Caco-2 (cell line): ENCODE data around the gene ATP5F1C. TPM values are rescaled to one million over a fixed set of nuclear protein-coding genes. Genes with fewer than 3 reads are reported as not detected.
A peak's percentile ranks its signal among the peaks of the same experiment; 100 is the strongest.

Experiments
- BruUV-seq: library from RNA; stranded (reverse); fragments of 400-500 nt; replicated peaks from 2 replicates; lab custom pipeline; 2021; lab: Mats Ljungman, UMichigan
- CTCF ChIA-PET: fragments of 300-600 bp; sonication (Branson Sonifier 250); formaldehyde crosslinking; loops from one replicate; lab custom pipeline; 2022; ENCODE audit warnings: antibody characterized with exemption; lab: Charles Lee
- POLR2A ChIA-PET: fragments of 300-600 bp; sonication (Branson Sonifier 250); formaldehyde crosslinking; loops from one replicate; lab custom pipeline; 2022; ENCODE audit warnings: antibody characterized with exemption; lab: Charles Lee
- DNase-seq, 2 experiments: peaks; one replicate each; pipeline versions ENCODE4 v3.0.0 to v3.0.0-alpha.2; 2020 to 2022
- H3K27me3 ChIP-seq: replicated peaks from 2 replicates; pipeline ENCODE4 v1.6.0; 2011; ENCODE audit warnings: low read length; ENCODE audit not compliant: control insufficient read depth, insufficient read depth
- H3K36me3 ChIP-seq: 2 replicates; pipeline ENCODE4 v1.5.1; 2011; ENCODE audit warnings: low read length; ENCODE audit not compliant: control insufficient read depth, insufficient read depth
- H3K4me1 ChIP-seq: fragments of 250-450 bp; sonication (Bioruptor Pico); 2 replicates; pipeline ENCODE4 v1.5.1; 2020; ENCODE audit warnings: mild to moderate bottlenecking
- H3K4me3 ChIP-seq: 2 replicates; pipeline ENCODE4 v1.5.1; 2011; ENCODE audit warnings: low read depth, mild to moderate bottlenecking, control low read depth, low read length
- H3K9me3 ChIP-seq: fragments of 250-450 bp; sonication (Bioruptor Pico); 2 replicates; pipeline ENCODE4 v1.5.1; 2020; ENCODE audit warnings: mild to moderate bottlenecking, moderate library complexity
- H3K27ac Mint-ChIP-seq: one replicate; pipeline ENCODE4 v1.8.0; 2022; ENCODE audit warnings: mixed read lengths; ENCODE audit not compliant: unreplicated experiment
- H3K27me3 Mint-ChIP-seq: one replicate; pipeline ENCODE4 v1.8.0; 2022; ENCODE audit warnings: mixed read lengths; ENCODE audit not compliant: insufficient read depth, unreplicated experiment
- H3K36me3 Mint-ChIP-seq: one replicate; pipeline ENCODE4 v1.8.0; 2022; ENCODE audit warnings: mild to moderate bottlenecking, mixed read lengths; ENCODE audit not compliant: insufficient read depth, unreplicated experiment
- H3K4me1 Mint-ChIP-seq: one replicate; pipeline ENCODE4 v1.8.0; 2022; ENCODE audit warnings: low read depth, mixed read lengths; ENCODE audit not compliant: unreplicated experiment
- H3K4me3 Mint-ChIP-seq: one replicate; pipeline ENCODE4 v1.8.0; 2022; ENCODE audit warnings: mild to moderate bottlenecking, moderate library complexity, mixed read lengths; ENCODE audit not compliant: unreplicated experiment
- H3K9me3 Mint-ChIP-seq: one replicate; pipeline ENCODE4 v1.8.0; 2022; ENCODE audit warnings: mixed read lengths; ENCODE audit not compliant: unreplicated experiment
- CTCF ChIP-seq, 2 experiments: fragments of 200-600 bp in 1 of 2; IDR thresholded peaks; 1 replicate in 1 of 2; 2 replicates in 1 of 2; pipeline versions ENCODE4 v1.5.1 to v1.8.0; 2011 to 2022; ENCODE audit warnings: antibody characterized with exemption in 1 of 2, control low read depth in 1 of 2, inconsistent platforms in 1 of 2, low read depth in 1 of 2, low read length in 1 of 2, mild to moderate bottlenecking in 1 of 2, moderate library complexity in 1 of 2; ENCODE audit not compliant: insufficient read depth in 1 of 2, severe bottlenecking in 1 of 2, unreplicated experiment in 1 of 2
- intact Hi-C: fragments of 100-400 bp; cut with micrococcal nuclease; formaldehyde crosslinking; loops from one replicate; pipeline ENCODE4 v1.10.0; 2022; ENCODE audit not compliant: unreplicated experiment
- total RNA-seq: library from RNA; stranded (reverse); gene quantifications from 2 replicates; pipeline ENCODE4 v1.2.3, GENCODE V29; 2022

Gene ATP5F1C
- total RNA-seq, 1 experiment from 2014 or later, result 568 TPM

GRCh38 chr10:7846591-7846990 lies 58.6 kb downstream of the ATP5F1C start:
- CTCF ChIA-PET, result no interaction called here
- Histone ChIP-seq H3K4me1 (no peaks in the 10 kb centered on the region), H3K36me3 (no peaks in the 10 kb centered on the region; the same call in 1 of the 2 replicates), H3K9me3 (no peaks in the 10 kb centered on the region), H3K27me3 (no peaks in the 10 kb centered on the region), H3K4me3 (no peak overlapping the region)
- Mint-ChIP-seq H3K36me3 (peaks cover 16% of the 10 kb centered on the region), H3K4me3 (no peak overlapping the region), H3K4me1 (peaks cover 9% of the 10 kb centered on the region), H3K27me3 (no peaks in the 10 kb centered on the region), H3K9me3 (no peaks in the 10 kb centered on the region), H3K27ac (no peak overlapping the region)
- POLR2A ChIA-PET, result no interaction called here
- no peak for DNase-seq
- no TSS peak for BruUV-seq
- no peak for TF ChIP-seq CTCF (IDR thresholded peaks at IDR 0.05; ENCODE audit: insufficient read depth in 1 of 2, low read depth in 1 of 2, low read length in 1 of 2, severe bottlenecking in 1 of 2, unreplicated experiment in 1 of 2)
- intact Hi-C loops, result no loop called here

DNA sequence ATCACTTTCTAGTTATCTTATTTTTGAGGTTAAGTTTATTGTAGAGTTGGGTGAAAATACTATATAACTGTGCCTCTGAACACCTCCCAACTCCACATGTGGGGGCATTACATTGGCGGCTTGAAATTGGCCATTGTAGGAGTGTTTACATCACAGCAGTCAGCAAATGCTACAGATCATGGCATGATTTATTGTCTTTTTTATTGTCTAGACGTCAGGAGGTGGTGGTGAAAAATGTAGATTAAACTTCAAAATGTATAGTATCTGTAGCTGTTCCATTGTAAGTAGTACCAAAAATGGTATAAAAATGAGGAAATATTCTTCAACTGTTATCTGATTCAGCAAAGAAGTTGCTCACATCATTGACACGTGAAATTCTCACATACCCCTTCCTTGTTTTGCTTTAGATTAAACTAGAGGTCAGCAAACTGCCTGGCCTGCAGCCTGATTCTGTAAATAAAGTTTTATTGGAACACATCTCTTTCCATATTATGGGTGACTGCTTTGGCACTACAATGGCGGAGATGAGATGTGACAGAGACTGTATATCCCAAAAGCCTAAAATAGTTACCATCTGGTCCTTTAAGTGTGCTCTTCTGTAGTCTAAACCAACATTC lies 65.4 kb downstream of the ATP5F1C start:
- POLR2A ChIA-PET, result no interaction called here
- BruUV-seq, result no TSS peak
- H3K36me3 Mint-ChIP-seq, result peaks cover 27% of the 10 kb centered on the region
- Histone ChIP-seq H3K4me1 (peaks cover 62% of the 10 kb centered on the region), H3K9me3 (peaks cover 12% of the 10 kb centered on the region), H3K4me3 (no peak overlapping the region), H3K27me3 (no peaks in the 10 kb centered on the region), H3K36me3 (no peaks in the 10 kb centered on the region; the same call in 1 of the 2 replicates)
- H3K4me3 Mint-ChIP-seq, result no peak overlapping the region
- H3K4me1 Mint-ChIP-seq, result peaks cover 58% of the 10 kb centered on the region
- intact Hi-C loops, result no loop called here
- peak overlapping the region; percentile 98 for H3K27ac Mint-ChIP-seq
- DNase-seq, result no peak
- H3K27me3 Mint-ChIP-seq, result no peaks in the 10 kb centered on the region
- TF ChIP-seq CTCF (IDR thresholded peaks at IDR 0.05; ENCODE audit: insufficient read depth in 1 of 2, low read depth in 1 of 2, low read length in 1 of 2, severe bottlenecking in 1 of 2, unreplicated experiment in 1 of 2), result no peak
- CTCF ChIA-PET, result no interaction called here
- peaks cover 20% of the 10 kb centered on the region for H3K9me3 Mint-ChIP-seq

- Histone ChIP-seq H3K36me3 (no peaks in the 10 kb centered on the region; the same call in 1 of the 2 replicates), H3K4me3 (no peak overlapping the region), H3K27me3 (no peaks in the 10 kb centered on the region), H3K9me3 (peaks cover 12% of the 10 kb centered on the region), H3K4me1 (peaks cover 64% of the 10 kb centered on the region)
- intact Hi-C loops, result loop anchor here (2.0 kb wide), 1 partner anchor 65 kb away; the partner anchor contains the start of gene ATP5F1C
- H3K36me3 Mint-ChIP-seq, result peaks cover 27% of the 10 kb centered on the region
- BruUV-seq, result no TSS peak
- peaks cover 20% of the 10 kb centered on the region for H3K9me3 Mint-ChIP-seq
- peak overlapping the region; percentile 98 for H3K27ac Mint-ChIP-seq
- H3K4me3 Mint-ChIP-seq, result peak overlapping the region; percentile 4
- H3K27me3 Mint-ChIP-seq, result no peaks in the 10 kb centered on the region
- no peak for TF ChIP-seq CTCF (IDR thresholded peaks at IDR 0.05; ENCODE audit: insufficient read depth in 1 of 2, low read depth in 1 of 2, low read length in 1 of 2, severe bottlenecking in 1 of 2, unreplicated experiment in 1 of 2)
- DNase-seq, result no peak
- ChIA-PET POLR2A (no interaction called here), CTCF (no interaction called here)
- H3K4me1 Mint-ChIP-seq, result peaks cover 63% of the 10 kb centered on the region
Observed at GRCh38 chr10:7853890-7854289, 65.9 kb downstream of the ATP5F1C start.
